GM06990 (cell line): Measurements from ENCODE around the gene PIR.

ENCODE experiments used
- DNase-seq: peaks from one replicate; pipeline ENCODE4 v3.0.0-alpha.2; 2011; ENCODE audit not compliant: insufficient read length; ENCODE audit errors: extremely low read depth
- H3K27me3 ChIP-seq: replicated peaks from 2 replicates; pipeline ENCODE4 v1.6.0; 2011; ENCODE audit warnings: low read length; ENCODE audit not compliant: control insufficient read depth, insufficient read depth
- H3K36me3 ChIP-seq: 2 replicates; pipeline ENCODE4 v1.5.1; 2011; ENCODE audit warnings: low read length; ENCODE audit not compliant: control insufficient read depth, insufficient read depth
- H3K4me3 ChIP-seq: replicated peaks from 2 replicates; pipeline ENCODE4 v1.5.1; 2011; ENCODE audit warnings: low read depth, mild to moderate bottlenecking, control low read depth, low read length
- TF ChIP-seq, protein P1 (sequence below): IDR thresholded peaks from 2 replicates; pipeline ENCODE4 v1.5.1; 2011; ENCODE audit warnings: low read length, control low read depth, mild to moderate bottlenecking, inconsistent platforms; ENCODE audit not compliant: insufficient read depth, poor library complexity, severe bottlenecking

The PIR gene

DNA sequence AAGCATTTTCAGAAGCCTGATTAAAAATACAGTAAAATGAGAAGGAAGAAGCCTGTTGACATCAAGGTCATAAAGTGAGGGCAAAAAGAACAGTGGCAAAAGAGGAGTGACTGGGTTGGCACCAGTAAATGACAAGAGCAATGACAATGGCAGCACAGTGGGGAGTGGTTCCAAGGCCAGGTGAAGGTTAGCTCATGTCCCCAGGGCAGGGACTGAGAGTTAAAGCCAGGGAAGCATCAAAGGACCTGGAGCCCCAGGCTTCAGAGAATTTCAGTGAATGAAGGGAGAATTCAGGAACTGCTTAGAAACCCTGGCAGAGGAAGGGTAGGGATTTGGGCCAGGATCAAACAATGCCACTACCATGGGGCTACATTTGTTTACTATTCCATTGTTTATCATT is 149.0 kb downstream of the PIR start:
- H3K36me3 ChIP-seq, result no peaks in the 10 kb centered on the region
- no peak overlapping the region for H3K4me3 ChIP-seq
- H3K27me3 ChIP-seq, result no peaks in the 10 kb centered on the region
- DNase-seq, result no peak
- TF ChIP-seq, protein P1, sequence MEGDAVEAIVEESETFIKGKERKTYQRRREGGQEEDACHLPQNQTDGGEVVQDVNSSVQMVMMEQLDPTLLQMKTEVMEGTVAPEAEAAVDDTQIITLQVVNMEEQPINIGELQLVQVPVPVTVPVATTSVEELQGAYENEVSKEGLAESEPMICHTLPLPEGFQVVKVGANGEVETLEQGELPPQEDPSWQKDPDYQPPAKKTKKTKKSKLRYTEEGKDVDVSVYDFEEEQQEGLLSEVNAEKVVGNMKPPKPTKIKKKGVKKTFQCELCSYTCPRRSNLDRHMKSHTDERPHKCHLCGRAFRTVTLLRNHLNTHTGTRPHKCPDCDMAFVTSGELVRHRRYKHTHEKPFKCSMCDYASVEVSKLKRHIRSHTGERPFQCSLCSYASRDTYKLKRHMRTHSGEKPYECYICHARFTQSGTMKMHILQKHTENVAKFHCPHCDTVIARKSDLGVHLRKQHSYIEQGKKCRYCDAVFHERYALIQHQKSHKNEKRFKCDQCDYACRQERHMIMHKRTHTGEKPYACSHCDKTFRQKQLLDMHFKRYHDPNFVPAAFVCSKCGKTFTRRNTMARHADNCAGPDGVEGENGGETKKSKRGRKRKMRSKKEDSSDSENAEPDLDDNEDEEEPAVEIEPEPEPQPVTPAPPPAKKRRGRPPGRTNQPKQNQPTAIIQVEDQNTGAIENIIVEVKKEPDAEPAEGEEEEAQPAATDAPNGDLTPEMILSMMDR, result no peak

DNA sequence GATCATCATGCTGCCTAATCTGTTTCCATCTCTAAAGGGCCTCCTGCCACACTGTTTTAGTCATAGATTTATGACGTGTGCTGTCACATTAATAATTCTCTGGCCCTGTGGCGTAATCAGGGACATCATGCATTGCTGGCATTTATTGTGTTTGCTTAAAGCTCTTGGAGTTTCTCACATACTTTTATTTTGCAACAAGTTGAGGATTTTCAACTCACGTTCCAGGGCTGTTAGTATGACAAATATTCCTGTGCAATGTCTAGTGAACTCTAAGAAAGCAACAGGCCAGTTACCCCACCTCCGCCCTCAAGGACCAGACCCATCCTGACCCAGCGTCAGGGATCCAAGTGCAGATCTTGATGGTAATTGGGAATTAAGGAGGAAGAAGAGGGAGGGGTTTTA is 150.1 kb downstream of the PIR start:
- DNase-seq, result no peak
- TF ChIP-seq, protein P1, result no peak
- no peak overlapping the region for H3K4me3 ChIP-seq
- H3K36me3 ChIP-seq, result no peaks in the 10 kb centered on the region
- no peaks in the 10 kb centered on the region for H3K27me3 ChIP-seq

DNA sequence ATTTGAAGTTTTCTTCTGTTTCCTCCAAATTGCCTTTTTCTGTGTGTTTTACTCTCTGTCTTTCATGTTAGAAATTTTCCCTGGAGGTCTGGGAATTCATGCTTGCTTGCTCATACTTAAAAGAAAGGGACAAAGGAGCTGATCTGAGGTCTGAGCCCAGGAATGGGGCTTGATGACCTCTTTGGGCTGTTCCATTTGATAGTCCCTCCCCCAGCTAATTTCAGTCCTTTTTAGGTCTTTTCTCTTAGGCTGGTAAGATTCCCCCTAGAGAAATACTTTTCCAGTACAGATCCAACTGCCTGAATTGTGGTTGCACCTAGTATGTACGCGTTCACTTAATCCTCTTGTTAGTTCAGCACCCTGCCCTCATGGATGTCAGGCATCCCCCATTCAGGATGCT is 152.3 kb downstream of the PIR start:
- H3K4me3 ChIP-seq, result no peak overlapping the region
- DNase-seq, result no peak
- TF ChIP-seq, protein P1, result no peak
- H3K27me3 ChIP-seq, result no peaks in the 10 kb centered on the region
- H3K36me3 ChIP-seq, result no peaks in the 10 kb centered on the region

DNA sequence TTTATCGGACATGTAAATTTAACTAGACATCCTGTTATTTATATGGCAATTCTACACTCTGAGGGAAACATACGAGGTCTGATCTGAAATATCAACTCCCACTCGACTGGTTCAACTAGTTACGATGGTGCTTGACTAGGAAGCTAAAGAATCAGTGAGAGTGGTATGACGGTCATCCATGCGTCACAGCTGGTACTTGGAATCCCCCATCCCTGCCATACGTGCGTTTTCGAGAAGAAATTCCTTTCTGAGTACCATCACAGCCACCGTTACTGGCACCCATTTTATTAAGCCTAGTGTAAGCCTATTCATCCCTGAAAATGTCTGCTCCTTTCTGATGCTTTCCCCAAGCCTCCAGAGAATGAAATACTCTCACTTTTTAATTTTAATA is 157.1 kb downstream of the PIR start:
- no peak for DNase-seq
- peak overlapping the region; percentile 57 for H3K4me3 ChIP-seq
- TF ChIP-seq, protein P1, result no peak
- no peaks in the 10 kb centered on the region for H3K36me3 ChIP-seq
- H3K27me3 ChIP-seq, result no peaks in the 10 kb centered on the region

GRCh38 chrX:15335135-15336022 is 157.8 kb downstream of the PIR start, which contains the start of gene PIGA:
Gene PIGA, minus strand, starts transcription at chrX:15335523. Its CDS starts 3,593 bp downstream, at chrX:15331930.
- Histone ChIP-seq H3K27me3 (no peaks in the 10 kb centered on the region), H3K4me3 (peak within 1 kb of the TSS; percentile 70), H3K36me3 (no peaks in the 10 kb centered on the region)
- DNase-seq, result peak; percentile 95
- TF ChIP-seq, protein P1, result no peak
